22Rv1 (cell line): Measurements from ENCODE around the gene NR1D1.

ENCODE experiments used
- H3K27ac ChIP-seq: fragments of 450-650 bp; 2 replicates; pipeline ENCODE4 v1.5.1; 2017
- ZFX ChIP-seq: fragments of 450-650 bp; IDR thresholded peaks from 2 replicates; pipeline ENCODE4 v1.6.1; 2017; ENCODE audit warnings: antibody characterized with exemption, borderline replicate concordance
- TF ChIP-seq, protein P1 (sequence below): fragments of 450-650 bp; IDR thresholded peaks from 2 replicates; pipeline ENCODE4 v1.5.1; 2017; ENCODE audit warnings: mild to moderate bottlenecking

NR1D1 gene

DNA sequence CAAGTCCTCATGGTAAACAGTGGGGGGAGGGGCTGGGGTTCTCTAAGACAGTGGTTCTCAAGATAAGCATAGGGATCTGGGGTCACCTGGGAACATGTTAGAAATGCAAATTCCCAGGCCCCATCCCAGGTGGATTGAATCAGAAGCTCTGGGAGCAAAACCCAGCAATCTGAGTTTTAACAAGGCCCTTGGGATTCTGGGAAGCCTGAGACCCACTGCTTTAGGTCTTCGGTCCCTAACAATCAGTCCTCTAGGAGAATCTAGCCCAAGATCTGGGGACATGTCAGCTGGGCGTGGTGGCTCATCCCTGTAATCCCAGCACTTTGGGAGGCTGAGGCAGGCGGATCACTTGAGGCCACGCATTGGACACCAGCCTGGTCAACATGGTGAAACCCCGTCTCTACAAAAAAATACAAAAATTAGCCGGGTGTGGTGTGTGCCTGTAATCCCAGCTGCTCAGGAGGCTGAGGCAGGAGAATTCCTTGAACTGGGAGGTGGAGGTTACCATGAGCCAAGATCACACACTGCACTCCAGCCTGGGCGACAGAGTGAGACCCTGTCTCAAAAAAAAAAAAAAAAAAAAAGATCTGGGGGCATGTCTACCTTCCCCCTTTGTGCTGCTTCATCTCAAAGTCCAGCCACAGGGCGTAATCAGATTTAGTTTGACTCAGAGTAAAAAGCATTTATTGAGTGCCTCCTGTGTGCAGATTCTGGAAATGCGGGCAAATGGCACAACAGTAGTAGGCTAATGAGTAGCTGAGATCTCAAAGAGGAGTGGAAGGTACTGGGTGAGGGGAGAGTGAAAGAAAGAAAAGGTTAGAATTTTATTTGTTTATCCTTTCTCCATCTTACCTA is 8.8 kb upstream of the NR1D1 start:
- H3K27ac ChIP-seq = 0 out of 2 replicates have a peak overlapping the region, but pooled peaks have one; percentile 1
- no peak for TF ChIP-seq ZFX
- TF ChIP-seq, protein P1, sequence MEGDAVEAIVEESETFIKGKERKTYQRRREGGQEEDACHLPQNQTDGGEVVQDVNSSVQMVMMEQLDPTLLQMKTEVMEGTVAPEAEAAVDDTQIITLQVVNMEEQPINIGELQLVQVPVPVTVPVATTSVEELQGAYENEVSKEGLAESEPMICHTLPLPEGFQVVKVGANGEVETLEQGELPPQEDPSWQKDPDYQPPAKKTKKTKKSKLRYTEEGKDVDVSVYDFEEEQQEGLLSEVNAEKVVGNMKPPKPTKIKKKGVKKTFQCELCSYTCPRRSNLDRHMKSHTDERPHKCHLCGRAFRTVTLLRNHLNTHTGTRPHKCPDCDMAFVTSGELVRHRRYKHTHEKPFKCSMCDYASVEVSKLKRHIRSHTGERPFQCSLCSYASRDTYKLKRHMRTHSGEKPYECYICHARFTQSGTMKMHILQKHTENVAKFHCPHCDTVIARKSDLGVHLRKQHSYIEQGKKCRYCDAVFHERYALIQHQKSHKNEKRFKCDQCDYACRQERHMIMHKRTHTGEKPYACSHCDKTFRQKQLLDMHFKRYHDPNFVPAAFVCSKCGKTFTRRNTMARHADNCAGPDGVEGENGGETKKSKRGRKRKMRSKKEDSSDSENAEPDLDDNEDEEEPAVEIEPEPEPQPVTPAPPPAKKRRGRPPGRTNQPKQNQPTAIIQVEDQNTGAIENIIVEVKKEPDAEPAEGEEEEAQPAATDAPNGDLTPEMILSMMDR = no peak; the same call in 1 of the 2 replicates

DNA sequence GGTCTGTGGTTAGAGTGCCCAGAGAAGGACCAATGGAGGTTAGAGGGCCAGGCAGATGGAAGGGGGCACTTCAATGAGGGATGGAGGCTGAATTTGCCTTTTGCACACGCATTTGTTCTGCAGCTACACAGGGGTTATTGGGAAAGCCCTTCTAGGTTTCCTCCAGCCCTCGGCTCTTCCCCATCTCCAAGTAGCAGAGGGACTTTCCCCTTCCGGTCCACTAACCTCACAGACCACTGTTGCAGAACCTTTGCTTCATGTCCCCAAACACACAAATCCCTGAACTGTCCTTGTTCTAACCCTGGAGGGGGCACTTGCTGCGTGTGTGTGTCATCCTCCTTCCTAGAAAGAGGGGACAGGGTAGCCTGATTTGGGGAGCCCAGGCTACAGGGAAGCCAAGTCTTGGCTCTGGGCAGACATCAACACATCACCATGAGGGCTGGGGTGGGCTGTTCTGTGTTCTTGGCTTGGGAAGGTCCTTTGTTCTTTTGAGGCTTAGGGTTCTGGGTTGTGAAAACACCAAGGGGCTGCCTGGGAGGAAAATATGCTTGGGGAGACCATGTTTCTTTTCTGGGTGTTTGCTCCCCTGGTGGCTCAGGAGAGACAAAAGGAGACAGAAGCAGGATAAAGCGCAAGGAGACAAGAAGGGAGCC is 7.3 kb upstream of the NR1D1 start:
- TF ChIP-seq, protein P1 = no peak
- TF ChIP-seq ZFX = no peak
- H3K27ac ChIP-seq = 0 out of 2 replicates have a peak overlapping the region, but pooled peaks have one; percentile 1

GRCh38 chr17:40106760-40107521 is 6.6 kb upstream of the NR1D1 start:
- H3K27ac ChIP-seq = no peak overlapping the region
- TF ChIP-seq, protein P1 = no peak
- no peak for TF ChIP-seq ZFX

DNA sequence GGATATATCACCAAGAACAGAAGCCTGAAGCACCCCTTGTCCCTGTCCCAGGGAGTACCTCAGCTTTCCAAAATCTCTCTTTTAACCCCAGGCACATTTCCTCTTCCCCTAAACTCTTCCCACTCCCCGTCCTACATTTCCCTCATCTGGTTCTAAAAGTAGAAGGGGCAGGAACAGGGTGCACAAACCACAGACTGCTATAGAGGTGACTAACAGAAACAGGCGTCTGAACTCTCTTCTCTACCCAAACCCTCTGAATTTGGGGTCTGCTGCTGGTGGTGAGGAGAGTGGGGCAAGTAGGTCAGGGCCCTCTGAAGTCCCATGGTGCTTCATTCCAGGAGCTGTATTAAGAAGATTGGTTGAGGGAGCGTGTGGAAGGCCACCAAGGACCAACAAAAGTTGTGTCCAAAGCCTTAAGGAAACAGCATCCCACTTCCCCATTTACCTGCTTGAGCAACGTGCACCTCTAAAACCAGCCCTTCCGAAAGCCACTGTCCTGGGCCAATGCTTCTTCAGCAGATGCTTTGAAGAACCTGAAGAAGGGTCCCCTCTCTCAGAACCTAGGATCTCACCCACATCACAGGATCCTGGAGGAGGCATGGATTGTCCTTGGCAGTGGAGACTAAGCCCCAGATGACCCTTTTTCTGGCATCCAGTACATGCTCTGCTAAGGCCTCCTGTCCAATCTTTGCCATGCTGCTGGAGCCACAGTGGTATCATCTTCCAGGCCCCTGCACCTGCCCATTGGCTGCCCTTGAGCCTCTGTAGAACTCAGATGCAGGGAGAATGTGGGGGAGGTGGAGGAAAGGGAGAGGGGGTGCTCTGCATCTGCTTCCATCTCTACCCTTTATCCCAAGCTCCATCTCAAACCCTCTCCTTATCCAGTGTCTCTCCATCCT is 5.7 kb upstream of the NR1D1 start:
- no peak overlapping the region for H3K27ac ChIP-seq
- TF ChIP-seq, protein P1 = no peak
- no peak for TF ChIP-seq ZFX

DNA sequence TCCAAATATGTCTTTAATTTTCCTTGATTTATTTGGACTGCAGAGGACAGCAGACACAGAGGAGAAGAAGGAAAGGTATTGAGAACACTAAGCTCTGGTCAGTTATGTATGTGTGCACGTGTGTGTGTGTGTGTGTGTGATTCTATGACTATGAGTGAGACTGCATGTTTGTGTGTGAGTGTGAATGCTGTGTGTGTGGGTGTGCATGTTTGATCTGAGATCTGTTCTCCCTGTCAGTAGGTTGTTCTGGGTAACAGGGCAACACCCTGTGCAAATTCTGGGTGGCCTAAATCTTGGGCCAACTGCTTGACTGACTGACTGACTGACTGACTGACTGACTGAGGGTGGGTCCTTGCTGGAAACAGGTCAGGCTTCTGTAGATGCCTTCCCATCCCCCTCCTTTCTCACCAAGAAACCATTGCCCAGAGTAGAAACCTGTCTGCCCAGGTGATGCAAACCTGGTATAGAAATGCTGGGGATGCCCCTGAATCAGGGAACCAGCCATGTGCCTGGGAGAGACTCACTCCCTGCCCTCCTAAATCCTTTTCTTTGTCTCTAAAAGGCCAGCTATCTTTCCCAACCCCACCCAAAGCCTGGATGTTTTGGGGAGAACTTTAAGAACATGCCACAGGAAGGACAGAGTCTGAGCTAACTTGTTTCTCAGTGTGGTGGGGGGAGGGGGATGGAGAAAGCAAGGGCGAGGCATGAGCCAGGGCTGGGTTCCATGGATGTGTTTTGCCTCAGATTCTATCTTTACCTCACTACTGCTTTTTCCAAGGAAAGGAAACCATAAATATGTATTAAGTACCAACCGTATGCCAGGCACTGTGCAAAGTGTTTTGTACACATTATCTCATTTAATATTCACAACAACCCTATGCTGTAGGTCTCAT is 4.5 kb upstream of the NR1D1 start:
- H3K27ac ChIP-seq = no peak overlapping the region
- TF ChIP-seq ZFX = no peak
- TF ChIP-seq, protein P1 = no peak

DNA sequence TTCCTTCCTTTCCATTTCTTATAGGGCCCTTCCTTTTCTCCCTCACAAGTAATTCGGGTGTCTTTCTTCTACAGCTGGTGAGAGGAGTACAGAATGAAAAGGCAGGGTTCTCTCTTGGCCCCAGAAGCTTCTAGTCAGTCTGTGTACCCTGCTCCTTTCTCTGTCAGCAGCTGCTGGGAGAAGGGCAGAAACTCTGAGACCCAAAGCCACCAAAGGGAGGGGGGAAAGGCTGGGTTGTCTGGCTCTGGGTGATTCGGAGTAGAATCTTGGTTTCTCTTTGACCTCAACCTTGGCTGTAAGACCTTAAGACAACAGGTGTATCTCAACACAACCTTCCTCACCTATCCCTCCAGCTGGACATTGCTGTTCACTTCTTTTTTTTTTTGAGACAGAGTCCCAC is 3.3 kb upstream of the NR1D1 start:
- TF ChIP-seq, protein P1 = no peak
- no peak for TF ChIP-seq ZFX
- no peak overlapping the region for H3K27ac ChIP-seq
